HG03442 (cell line): ENCODE measurements around the gene GLB1L2.

Experiments used
- ATAC-seq: cut with Tn5 transposase; IDR thresholded peaks from one replicate; pipeline ENCODE4 v1.9.1; 2021; ENCODE audit warnings: mild to moderate bottlenecking, moderate library complexity; ENCODE audit not compliant: unreplicated experiment

GLB1L2 gene

GRCh38 chr11:134383576-134384221 is 51.9 kb downstream of the GLB1L2 start:
- no peak for ATAC-seq

DNA sequence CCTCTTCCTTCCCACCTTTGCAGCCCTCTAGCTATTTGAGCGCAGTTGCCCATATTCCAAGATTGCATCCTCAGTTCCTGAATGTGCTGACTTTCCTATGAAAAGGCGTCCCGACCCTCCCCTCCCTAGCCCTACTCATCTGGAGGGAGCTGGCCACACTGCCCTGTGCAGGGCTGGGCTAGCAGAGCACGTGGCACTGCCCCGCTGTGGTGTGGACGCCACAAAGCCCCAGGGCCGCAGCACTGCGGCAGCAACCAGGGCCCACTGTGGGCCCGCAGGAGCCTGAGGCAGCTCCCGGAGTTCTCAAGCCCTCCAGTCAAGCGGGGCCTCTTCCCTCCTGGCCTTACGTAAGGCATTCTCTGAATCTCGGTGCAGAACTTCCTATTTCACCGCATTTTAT is 52.6 kb downstream of the GLB1L2 start:
- ATAC-seq, result no peak

DNA sequence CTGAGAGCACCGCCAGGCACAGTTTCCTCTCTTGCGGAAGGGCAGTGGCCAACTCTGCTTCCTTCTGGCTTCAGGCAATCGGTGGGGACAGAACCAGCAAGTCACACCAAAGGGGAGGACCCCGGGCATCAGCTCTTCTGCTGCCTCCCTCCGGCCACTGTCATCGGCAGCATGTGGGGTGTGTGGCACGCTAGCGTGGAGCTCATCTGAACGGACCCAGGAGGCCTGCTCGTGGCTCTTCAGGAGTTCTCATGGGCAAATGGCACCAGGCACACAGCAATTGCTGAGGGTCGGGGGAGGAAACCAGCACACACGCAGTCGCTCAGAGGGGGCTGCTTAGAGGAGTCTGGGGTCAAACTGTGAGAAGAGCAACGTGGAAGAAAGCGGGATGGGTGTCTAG is 53.4 kb downstream of the GLB1L2 start:
- ATAC-seq, result no peak

- ATAC-seq, result no peak
Observed at GRCh38 chr11:134385774-134386565, 54.2 kb downstream of the GLB1L2 start.

DNA sequence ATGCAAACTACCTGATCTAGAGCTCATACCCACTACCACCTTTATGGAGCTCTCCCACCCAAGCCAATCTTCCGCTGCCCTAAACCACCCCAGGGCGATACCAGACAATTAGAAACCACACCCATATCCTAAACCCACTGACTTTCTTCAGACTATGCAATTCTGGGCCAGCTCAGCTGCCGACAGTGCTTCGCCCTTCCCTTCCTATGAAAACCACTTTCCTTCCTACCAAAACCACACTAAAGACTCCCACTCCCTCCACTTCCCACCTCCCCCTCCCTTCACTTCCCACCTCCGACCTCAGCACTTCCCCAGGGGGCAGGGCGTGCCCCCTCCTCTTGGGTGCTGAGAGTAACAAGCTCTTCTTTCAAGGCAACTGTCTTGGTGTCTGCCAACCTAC is 55.2 kb downstream of the GLB1L2 start:
- ATAC-seq, result no peak

GRCh38 chr11:134387501-134387900 is 55.7 kb downstream of the GLB1L2 start:
- no peak for ATAC-seq

GRCh38 chr11:134388590-134388989 is 56.8 kb downstream of the GLB1L2 start:
- ATAC-seq, result no peak

- no peak for ATAC-seq
Observed at GRCh38 chr11:134389464-134390180, 57.8 kb downstream of the GLB1L2 start.

GRCh38 chr11:134390706-134391569 is 59.1 kb downstream of the GLB1L2 start:
- ATAC-seq, result no peak

- ATAC-seq, result no peak
Observed at GRCh38 chr11:134391656-134392055, 59.9 kb downstream of the GLB1L2 start.

DNA sequence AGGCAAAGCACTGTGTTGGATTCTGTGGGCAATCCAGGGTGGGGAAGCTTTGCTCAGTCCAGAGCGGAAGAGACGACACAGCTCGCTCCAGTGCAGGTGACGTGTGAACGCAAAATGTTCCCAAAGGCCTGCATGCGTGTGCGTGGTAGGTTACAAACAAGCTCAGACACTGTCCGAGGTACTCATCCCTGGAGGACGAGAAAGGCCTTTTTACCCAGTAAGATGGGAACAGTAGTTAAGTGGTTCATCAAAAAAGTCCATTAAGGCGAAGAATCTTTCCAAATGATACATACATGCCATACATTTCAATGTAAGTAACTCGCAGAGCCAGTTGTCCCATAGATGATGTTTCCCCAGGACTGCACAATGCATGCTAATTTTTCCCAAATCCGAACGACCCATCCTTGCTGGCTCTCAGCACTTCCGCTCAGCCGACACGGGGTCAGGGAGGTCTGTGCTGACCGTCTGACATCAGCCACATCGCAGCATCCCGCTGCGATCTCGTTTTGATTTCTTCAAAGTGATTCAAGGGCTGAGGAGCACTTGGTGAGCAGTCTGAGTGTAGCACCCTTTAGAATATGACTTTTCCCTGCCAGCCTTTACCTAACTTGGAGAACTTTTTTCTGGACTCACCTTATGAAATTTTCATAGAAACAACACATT is 61.3 kb downstream of the GLB1L2 start:
- ATAC-seq, result no peak

DNA sequence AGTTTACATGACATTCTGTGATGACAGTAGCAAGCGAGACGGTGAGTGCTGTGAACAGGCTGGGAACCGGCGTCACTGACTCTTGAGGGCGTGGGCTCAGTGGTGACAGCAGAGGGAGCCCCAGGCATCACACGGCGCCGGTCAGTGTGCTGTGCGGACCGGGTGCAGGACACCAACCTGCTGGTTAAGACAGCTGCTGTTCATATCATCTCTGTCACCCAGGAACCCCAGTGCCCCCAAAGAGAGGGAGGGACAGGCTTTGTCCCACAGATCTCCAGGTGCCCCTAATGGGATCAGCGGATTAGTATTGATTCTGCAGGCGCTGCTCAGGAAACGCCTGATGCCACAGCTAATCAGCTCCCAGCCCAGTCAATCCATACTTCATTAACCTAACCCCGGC is 61.9 kb downstream of the GLB1L2 start:
- no peak for ATAC-seq

DNA sequence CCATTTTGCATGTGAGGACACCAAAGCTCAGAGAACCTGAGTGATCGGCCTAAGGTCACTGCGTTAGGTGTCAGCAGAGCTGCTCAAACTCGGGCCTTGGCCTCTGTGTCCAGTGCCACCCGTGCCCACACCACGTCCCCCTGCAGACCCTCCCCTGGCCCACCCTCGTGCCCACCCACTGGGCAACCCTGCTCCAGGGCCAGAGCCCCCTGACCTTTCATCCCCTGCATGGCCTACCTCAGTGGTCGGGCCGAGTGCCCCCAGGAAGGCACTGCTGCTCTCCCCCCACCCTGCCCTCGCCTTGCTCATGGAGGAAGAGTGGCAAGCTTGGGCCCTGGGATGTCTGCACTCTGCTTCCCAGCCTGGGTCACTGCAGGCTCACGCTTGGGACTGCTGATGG is 62.5 kb downstream of the GLB1L2 start:
- no peak for ATAC-seq

- ATAC-seq, result no peak
Observed at GRCh38 chr11:134395002-134395401, 63.2 kb downstream of the GLB1L2 start.

GRCh38 chr11:134397304-134398078 is 65.7 kb downstream of the GLB1L2 start:
- no peak for ATAC-seq

GRCh38 chr11:134398079-134398444 is 66.3 kb downstream of the GLB1L2 start:
- ATAC-seq, result no peak

DNA sequence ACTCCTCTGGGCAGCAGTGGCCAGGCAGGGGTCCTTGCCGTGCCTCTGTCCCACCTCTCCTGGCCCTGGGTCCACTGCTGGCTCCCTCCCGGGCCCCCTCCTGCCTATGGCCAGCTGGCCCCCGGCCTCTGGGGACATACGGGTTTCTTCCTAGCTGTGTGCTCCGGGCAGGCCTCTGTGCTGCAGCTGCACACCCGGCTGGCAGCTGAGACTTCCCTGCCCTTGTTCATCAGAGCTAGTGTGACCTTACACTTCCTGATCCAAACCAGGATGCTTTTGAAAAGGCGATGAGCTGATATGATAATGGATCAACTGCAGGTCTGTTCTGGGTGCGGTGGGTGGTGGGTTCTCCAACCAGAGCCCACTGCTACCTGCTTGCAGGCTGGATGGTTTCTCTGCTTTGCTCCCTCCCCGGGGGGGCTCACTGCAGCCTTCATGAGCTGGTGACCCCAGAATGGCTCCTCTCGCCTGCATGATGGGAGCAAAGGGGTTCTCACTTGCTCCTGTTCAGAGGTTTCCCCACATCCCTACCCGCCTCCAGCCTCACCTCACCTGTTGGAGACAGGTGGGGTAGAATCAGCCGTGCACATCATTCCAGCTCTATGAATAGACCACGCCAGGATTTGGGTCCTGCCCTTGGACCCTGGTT is 67.0 kb downstream of the GLB1L2 start:
- ATAC-seq, result no peak

GRCh38 chr11:134399293-134399654 is 67.5 kb downstream of the GLB1L2 start:
- ATAC-seq, result no peak

- no peak for ATAC-seq
Observed at GRCh38 chr11:134399996-134400395, 68.2 kb downstream of the GLB1L2 start.
